ENCODE measurements around the gene C4BPA. TPM values are rescaled to one million over a fixed set of nuclear protein-coding genes. Genes with fewer than 3 reads are reported as not detected.

The C4BPA gene
- polyA plus RNA-seq, 2 of the 4 experiments (the other 2 are of a cell fraction) = 0.92 to 3.6 TPM

DNA sequence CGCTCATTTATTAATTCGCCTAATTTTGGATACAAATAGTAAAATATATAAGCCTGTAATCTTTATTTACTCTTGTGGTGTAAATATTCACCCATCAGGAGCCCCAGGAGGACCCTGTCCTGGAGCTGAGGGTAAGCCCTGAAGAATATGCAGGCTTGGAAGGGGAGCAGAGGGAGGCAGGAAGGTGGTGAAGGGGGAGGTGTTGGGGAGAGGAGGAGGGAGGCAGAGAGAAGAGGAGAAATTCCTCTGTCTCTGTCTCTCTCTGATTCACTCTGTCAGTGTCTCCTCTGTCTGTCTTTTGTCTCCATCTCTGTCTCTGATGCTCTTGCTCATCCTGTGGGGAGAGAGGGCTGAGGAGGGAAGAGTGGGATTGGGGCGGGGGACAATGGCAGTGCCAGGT, 18.1 kb upstream of the C4BPA start:
- Histone ChIP-seq H3K27ac (no peak overlapping the region), H3K9me3 (no peaks in the 10 kb centered on the region), H3K4me3 (no peak overlapping the region), H3K4me2 (no peak overlapping the region), H3K4me1 (peaks cover 40% of the 10 kb centered on the region)
- DNase-seq (ENCODE audit: low read depth in 1 of 2, low spot score in 1 of 2) = no peak
- TF ChIP-seq FOXS1 (CRISPR knock-in tag; IDR thresholded peaks at IDR 0.05) = no peak
- no peak for TF ChIP-seq ZNF302 (CRISPR knock-in tag; IDR thresholded peaks at IDR 0.05)
- TF ChIP-seq, protein P1, sequence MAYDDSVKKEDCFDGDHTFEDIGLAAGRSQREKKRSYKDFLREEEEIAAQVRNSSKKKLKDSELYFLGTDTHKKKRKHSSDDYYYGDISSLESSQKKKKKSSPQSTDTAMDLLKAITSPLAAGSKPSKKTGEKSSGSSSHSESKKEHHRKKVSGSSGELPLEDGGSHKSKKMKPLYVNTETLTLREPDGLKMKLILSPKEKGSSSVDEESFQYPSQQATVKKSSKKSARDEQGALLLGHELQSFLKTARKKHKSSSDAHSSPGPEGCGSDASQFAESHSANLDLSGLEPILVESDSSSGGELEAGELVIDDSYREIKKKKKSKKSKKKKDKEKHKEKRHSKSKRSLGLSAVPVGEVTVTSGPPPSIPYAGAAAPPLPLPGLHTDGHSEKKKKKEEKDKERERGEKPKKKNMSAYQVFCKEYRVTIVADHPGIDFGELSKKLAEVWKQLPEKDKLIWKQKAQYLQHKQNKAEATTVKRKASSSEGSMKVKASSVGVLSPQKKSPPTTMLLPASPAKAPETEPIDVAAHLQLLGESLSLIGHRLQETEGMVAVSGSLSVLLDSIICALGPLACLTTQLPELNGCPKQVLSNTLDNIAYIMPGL (CRISPR knock-in tag; IDR thresholded peaks at IDR 0.05; ENCODE audit: borderline replicate concordance) = no peak
- no peak for TF ChIP-seq EHMT2 (IDR thresholded peaks at IDR 0.05; ENCODE audit: low read depth)
- TF ChIP-seq POLR2A (IDR thresholded peaks at IDR 0.05; ENCODE audit: low read length) = no peak
- TF ChIP-seq, protein P2, sequence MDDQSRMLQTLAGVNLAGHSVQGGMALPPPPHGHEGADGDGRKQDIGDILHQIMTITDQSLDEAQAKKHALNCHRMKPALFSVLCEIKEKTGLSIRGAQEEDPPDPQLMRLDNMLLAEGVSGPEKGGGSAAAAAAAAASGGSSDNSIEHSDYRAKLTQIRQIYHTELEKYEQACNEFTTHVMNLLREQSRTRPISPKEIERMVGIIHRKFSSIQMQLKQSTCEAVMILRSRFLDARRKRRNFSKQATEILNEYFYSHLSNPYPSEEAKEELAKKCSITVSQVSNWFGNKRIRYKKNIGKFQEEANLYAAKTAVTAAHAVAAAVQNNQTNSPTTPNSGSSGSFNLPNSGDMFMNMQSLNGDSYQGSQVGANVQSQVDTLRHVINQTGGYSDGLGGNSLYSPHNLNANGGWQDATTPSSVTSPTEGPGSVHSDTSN (IDR thresholded peaks at IDR 0.05) = no peak
- TF ChIP-seq SMC3 (IDR thresholded peaks at IDR 0.05) = no peak
- no peak for TF ChIP-seq GATA3 (IDR thresholded peaks at IDR 0.05; ENCODE audit: borderline replicate concordance)
- no peak for TF ChIP-seq MAX (IDR thresholded peaks at IDR 0.05)
- TF ChIP-seq HEYL (CRISPR knock-in tag; IDR thresholded peaks at IDR 0.05) = no peak
- TF ChIP-seq TP53 (CRISPR knock-in tag; IDR thresholded peaks at IDR 0.05) = no peak
- no peak for TF ChIP-seq MAFK (IDR thresholded peaks at IDR 0.05; ENCODE audit: partially characterized antibody)
- TF ChIP-seq HOXA7 (CRISPR knock-in tag; IDR thresholded peaks at IDR 0.05) = no peak
- no peak for TF ChIP-seq JUNB (IDR thresholded peaks at IDR 0.05)
- no peak for TF ChIP-seq HDAC2 (IDR thresholded peaks at IDR 0.05)
- TF ChIP-seq, protein P3, sequence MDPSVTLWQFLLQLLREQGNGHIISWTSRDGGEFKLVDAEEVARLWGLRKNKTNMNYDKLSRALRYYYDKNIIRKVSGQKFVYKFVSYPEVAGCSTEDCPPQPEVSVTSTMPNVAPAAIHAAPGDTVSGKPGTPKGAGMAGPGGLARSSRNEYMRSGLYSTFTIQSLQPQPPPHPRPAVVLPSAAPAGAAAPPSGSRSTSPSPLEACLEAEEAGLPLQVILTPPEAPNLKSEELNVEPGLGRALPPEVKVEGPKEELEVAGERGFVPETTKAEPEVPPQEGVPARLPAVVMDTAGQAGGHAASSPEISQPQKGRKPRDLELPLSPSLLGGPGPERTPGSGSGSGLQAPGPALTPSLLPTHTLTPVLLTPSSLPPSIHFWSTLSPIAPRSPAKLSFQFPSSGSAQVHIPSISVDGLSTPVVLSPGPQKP (IDR thresholded peaks at IDR 0.05; ENCODE audit: low read depth, low read length) = no peak
- TF ChIP-seq, protein P4, sequence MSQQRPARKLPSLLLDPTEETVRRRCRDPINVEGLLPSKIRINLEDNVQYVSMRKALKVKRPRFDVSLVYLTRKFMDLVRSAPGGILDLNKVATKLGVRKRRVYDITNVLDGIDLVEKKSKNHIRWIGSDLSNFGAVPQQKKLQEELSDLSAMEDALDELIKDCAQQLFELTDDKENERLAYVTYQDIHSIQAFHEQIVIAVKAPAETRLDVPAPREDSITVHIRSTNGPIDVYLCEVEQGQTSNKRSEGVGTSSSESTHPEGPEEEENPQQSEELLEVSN (IDR thresholded peaks at IDR 0.05; ENCODE audit: borderline replicate concordance, low read depth) = no peak
- ChIA-PET POLR2A (no interaction called here), CTCF (interaction anchor here (2.6 to 8.4 kb wide), 2 partner anchors 32 to 320 kb away, joined by 13 to 94 read pairs; partner anchors contain the start of gene PFKFB2)
- 84% methylated on average over 3 of the region's 3 CpGs for WGBS (ENCODE audit: missing lambda C conversion rate)
- ATAC-seq = no peak
- FAIRE-seq = no peak

DNA sequence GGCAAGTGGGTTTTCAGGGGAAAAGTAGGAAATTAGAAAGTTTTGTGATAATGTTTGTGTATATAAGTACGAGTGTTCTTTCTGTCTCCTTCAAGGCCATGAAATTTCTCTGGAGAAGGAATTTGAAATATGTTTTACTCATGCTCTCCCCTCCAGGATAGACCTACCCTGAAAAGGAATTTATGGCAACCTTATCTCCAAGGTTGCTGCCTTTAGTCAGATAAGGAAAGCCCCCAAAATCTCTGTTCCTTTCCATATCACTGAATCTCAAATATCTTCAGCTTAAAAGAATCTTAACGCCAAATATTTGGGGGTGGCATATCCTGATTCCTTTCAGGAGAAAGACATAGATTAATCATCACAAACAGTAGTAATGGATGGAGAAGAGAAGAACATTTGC, 15.9 kb upstream of the C4BPA start:
- ATAC-seq = peak in 1 of 2 experiments; percentile 69; a peak in 3 of 6 replicates
- FAIRE-seq = no peak
- Histone ChIP-seq H3K4me1 (peaks cover 31% of the 10 kb centered on the region), H3K4me2 (peak overlapping the region; percentile 34), H3K27ac (peak overlapping the region in 1 of 2 experiments; percentile 55; a peak in 2 of 6 replicates), H3K4me3 (no peak overlapping the region), H3K9me3 (no peaks in the 10 kb centered on the region)
- no peak for TF ChIP-seq NR3C1 (IDR thresholded peaks at IDR 0.05)
- TF ChIP-seq, protein P3 (IDR thresholded peaks at IDR 0.05; ENCODE audit: low read depth, low read length) = no peak
- no peak for TF ChIP-seq HOXB13 (CRISPR knock-in tag; IDR thresholded peaks at IDR 0.05; ENCODE audit: low read depth)
- TF ChIP-seq CHD4 (IDR thresholded peaks at IDR 0.05; ENCODE audit: borderline replicate concordance) = no peak
- TF ChIP-seq, protein P2 (IDR thresholded peaks at IDR 0.05) = no peak
- TF ChIP-seq SMC3 (IDR thresholded peaks at IDR 0.05) = no peak
- TF ChIP-seq GATA3 (IDR thresholded peaks at IDR 0.05; ENCODE audit: borderline replicate concordance) = peak; percentile 49; the same call in 1 of the 2 replicates
- no peak for TF ChIP-seq POLR2A (IDR thresholded peaks at IDR 0.05; ENCODE audit: low read length)
- ChIA-PET CTCF (interaction anchor here (0.6 to 1.4 kb wide), 3 partner anchors 38 to 316 kb away, joined by 3 to 4 read pairs (median 4); no protein-coding TSS in a partner anchor), POLR2A (no interaction called here)
- 9% methylated on average over 2 of the region's 2 CpGs for WGBS (ENCODE audit: missing lambda C conversion rate)
- peak in 1 of 2 experiments; percentile 30 for DNase-seq (ENCODE audit: low read depth in 1 of 2, low spot score in 1 of 2)
